ENCODE measurements around the gene MIP.
"Not testable (repeated sequence)": the region's sequence is repeated elsewhere in the genome, so short reads cannot be mapped to it uniquely, and the experiment has no call there.

DNA sequence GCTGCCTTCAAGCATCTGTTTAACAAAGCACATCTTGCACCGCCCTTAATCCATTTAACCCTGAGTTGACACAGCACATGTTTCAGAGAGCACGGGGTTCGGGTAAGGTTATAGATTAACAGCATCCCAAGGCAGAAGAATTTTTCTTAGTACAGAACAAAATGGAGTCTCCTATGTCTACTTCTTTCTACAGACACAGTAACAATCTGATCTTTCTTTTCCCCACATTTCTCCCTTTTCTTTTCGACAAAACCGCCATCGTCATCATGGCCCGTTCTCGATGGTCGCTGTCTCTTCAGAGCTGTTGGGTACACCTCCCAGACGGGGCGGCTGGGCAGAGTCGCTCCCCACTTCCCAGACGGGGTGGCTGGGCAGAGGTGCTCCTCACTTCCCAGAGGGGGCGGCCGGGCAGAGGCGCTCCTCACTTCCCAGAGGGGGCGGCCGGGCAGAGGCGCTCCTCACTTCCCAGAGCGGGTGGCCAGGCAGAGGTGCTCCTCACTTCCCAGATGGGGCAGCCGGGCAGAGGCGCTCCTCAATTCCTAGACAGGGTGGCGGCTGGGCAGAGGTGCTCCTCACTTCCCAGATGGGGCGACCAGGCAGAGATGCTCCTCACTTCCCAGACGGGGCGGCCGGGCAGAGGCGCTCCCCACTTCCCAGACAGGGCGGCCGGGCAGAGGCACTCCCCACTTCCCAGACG, 39.1 kb upstream of the MIP start:
- TF ChIP-seq, protein P1, sequence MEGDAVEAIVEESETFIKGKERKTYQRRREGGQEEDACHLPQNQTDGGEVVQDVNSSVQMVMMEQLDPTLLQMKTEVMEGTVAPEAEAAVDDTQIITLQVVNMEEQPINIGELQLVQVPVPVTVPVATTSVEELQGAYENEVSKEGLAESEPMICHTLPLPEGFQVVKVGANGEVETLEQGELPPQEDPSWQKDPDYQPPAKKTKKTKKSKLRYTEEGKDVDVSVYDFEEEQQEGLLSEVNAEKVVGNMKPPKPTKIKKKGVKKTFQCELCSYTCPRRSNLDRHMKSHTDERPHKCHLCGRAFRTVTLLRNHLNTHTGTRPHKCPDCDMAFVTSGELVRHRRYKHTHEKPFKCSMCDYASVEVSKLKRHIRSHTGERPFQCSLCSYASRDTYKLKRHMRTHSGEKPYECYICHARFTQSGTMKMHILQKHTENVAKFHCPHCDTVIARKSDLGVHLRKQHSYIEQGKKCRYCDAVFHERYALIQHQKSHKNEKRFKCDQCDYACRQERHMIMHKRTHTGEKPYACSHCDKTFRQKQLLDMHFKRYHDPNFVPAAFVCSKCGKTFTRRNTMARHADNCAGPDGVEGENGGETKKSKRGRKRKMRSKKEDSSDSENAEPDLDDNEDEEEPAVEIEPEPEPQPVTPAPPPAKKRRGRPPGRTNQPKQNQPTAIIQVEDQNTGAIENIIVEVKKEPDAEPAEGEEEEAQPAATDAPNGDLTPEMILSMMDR (IDR thresholded peaks at IDR 0.05), result not testable (repeated sequence)
- not testable (repeated sequence) for TF ChIP-seq POLR2A (IDR thresholded peaks at IDR 0.05)
